DND-41 (cell line): Measurements from ENCODE around the gene SENP7.

Experiments used
- EZH2 ChIP-seq: IDR thresholded peaks from 3 replicates; pipeline ENCODE4 v1.6.1; 2012; ENCODE audit warnings: borderline replicate concordance, low read depth, mild to moderate bottlenecking, moderate library complexity, low read length, inconsistent platforms; ENCODE audit not compliant: severe bottlenecking
- TF ChIP-seq, protein P1 (sequence below): IDR thresholded peaks from 2 replicates; pipeline ENCODE4 v1.5.1; 2012; ENCODE audit warnings: borderline replicate concordance, low read length, moderate library complexity, mild to moderate bottlenecking; ENCODE audit not compliant: poor library complexity, severe bottlenecking; ENCODE audit errors: extremely low read depth

DNA sequence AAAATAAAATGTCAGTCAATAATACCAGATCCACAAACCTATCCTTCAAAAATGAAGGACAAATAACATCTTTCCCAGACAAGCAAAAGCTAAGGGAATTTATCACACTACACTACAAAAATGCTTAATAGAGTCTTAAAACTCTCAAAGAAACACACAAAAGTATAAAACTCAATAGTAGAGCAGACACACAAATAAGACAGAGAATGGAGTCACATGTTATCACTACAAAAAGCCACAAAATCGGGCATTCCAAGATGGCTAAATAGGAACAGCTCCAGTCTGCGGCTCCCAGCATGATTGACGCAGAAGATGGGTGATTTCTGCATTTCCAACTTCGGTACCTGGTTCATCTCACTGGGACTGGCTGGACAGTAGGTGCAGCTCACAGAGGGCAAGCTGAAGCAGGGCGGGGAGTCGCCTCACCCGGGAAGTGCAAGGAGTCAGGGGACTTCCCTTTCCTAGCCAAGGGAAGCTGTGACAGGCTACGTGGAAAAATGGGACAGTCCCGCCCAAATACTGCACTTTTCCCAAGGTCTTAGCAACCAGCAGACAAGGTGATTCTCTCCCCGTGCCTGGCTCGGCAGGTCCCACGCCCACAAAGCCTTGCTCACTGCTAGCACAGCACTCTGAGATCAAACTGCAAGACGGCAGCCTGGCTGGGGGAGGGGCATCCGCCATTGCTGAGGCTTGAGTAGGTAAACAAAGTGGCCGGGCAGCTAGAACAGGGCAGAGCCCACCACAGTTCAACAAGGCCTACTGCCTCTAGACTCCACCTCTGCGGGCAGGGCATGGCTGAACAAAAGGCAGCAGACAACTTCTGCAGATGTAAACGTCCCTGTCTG lies 46.3 kb downstream of the SENP7 start:
- TF ChIP-seq, protein P1, sequence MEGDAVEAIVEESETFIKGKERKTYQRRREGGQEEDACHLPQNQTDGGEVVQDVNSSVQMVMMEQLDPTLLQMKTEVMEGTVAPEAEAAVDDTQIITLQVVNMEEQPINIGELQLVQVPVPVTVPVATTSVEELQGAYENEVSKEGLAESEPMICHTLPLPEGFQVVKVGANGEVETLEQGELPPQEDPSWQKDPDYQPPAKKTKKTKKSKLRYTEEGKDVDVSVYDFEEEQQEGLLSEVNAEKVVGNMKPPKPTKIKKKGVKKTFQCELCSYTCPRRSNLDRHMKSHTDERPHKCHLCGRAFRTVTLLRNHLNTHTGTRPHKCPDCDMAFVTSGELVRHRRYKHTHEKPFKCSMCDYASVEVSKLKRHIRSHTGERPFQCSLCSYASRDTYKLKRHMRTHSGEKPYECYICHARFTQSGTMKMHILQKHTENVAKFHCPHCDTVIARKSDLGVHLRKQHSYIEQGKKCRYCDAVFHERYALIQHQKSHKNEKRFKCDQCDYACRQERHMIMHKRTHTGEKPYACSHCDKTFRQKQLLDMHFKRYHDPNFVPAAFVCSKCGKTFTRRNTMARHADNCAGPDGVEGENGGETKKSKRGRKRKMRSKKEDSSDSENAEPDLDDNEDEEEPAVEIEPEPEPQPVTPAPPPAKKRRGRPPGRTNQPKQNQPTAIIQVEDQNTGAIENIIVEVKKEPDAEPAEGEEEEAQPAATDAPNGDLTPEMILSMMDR = no peak
- no peak for TF ChIP-seq EZH2
